Measurements from ENCODE around the gene SLC9A4. TPM values are rescaled to one million over a fixed set of nuclear protein-coding genes. Genes with fewer than 3 reads are reported as not detected.

SLC9A4 gene
- total and polyA plus RNA-seq, 9 of the 15 experiments (the other 6 are each of a cell fraction or from before 2014, with no cell fraction given), result 0.04 to 0.15 (median 0.04) TPM; not detected in 5

- no peaks in the 10 kb centered on the region for H3K79me2 ChIP-seq (ENCODE audit: control insufficient read depth, insufficient read depth, low read length)
- no peak overlapping the region for H3K4me3 ChIP-seq
- no peak for DNase-seq (ENCODE audit: extremely low read depth in 1 of 4, low spot score in 3 of 4)
- H4K20me1 ChIP-seq (replicated peaks; ENCODE audit: control insufficient read depth, insufficient read depth, low read length), result no peaks in the 10 kb centered on the region
- ChIA-PET POLR2A (interaction anchor here (0.6 kb wide), 1 partner anchor 125 kb away, joined by 3 read pairs; the partner anchor contains the start of gene IL1RL1), CTCF (ENCODE audit: low intra/inter-chr PET ratio) (no interaction called here)
- no peak for ATAC-seq
- H3K4me2 ChIP-seq (ENCODE audit: insufficient read depth, low read length), result no peak overlapping the region
- H3K4me1 ChIP-seq (replicated peaks in 1 of 2; ENCODE audit: control insufficient read depth in 2 of 2, insufficient read depth in 2 of 2, low read length in 2 of 2), result peaks cover 13 to 26% of the 10 kb centered on the region in 2 experiments; a peak in 4 of 5 replicates
- intact Hi-C loops (cut with micrococcal nuclease), result no loop called here
- H3K9me3 ChIP-seq (replicated peaks; ENCODE audit: control insufficient read depth, insufficient read depth, low read depth, low read length), result no peaks in the 10 kb centered on the region
- no peak overlapping the region for H3K9ac ChIP-seq (ENCODE audit: insufficient read depth in 1 of 2, low read depth in 2 of 2, low read length in 2 of 2)
- H3K27me3 ChIP-seq (ENCODE audit: control insufficient read depth in 2 of 2, insufficient read depth in 2 of 2, low read length in 2 of 2), result no peaks in the 10 kb centered on the region
- H3K9me1 ChIP-seq (ENCODE audit: control insufficient read depth, insufficient read depth, low read length), result no peaks in the 10 kb centered on the region
- no peaks in the 10 kb centered on the region for H3K36me3 ChIP-seq (ENCODE audit: control insufficient read depth, insufficient read depth, low read length)
- no peak overlapping the region for H2AFZ ChIP-seq (ENCODE audit: low read depth, low read length)
- FAIRE-seq, result no peak
- in situ Hi-C loops (cut with MboI), result no loop called here
- H3K27ac ChIP-seq (ENCODE audit: extremely low read depth, low read depth, low read length), result no peak overlapping the region
- no TSS peak for BruUV-seq (replicated peaks)
- 100% methylated on average over 2 of the region's 2 CpGs for WGBS (ENCODE audit: insufficient coverage, low coverage, missing lambda C conversion rate)
- no peak for TF ChIP-seq ZNF764 (CRISPR knock-in tag; IDR thresholded peaks at IDR 0.05; ENCODE audit: low read depth)
- no peak for TF ChIP-seq CEBPZ (IDR thresholded peaks at IDR 0.05; ENCODE audit: borderline replicate concordance, low read depth, low read length)
- no peak for TF ChIP-seq ELK1 (CRISPR knock-in tag; IDR thresholded peaks at IDR 0.05)
- TF ChIP-seq ZNF707 (CRISPR knock-in tag; conservative IDR thresholded peaks at IDR 0.05), result no peak
- TF ChIP-seq SLC30A9 (CRISPR knock-in tag; IDR thresholded peaks at IDR 0.05), result no peak
- TF ChIP-seq CUX1 (CRISPR knock-in tag; IDR thresholded peaks at IDR 0.05), result no peak
- no peak for TF ChIP-seq TAF9B (IDR thresholded peaks at IDR 0.05; ENCODE audit: partially characterized antibody)
- no peak for TF ChIP-seq EP400 (IDR thresholded peaks at IDR 0.05)
- no peak for TF ChIP-seq FOXP1 (CRISPR knock-in tag; IDR thresholded peaks at IDR 0.05)
- TF ChIP-seq TEAD1 (CRISPR knock-in tag; IDR thresholded peaks at IDR 0.05), result no peak
- no peak for TF ChIP-seq ZNF76 (CRISPR knock-in tag; IDR thresholded peaks at IDR 0.05; ENCODE audit: borderline replicate concordance)
- no peak for TF ChIP-seq FOXM1 (IDR thresholded peaks at IDR 0.05; ENCODE audit: low read depth)
- no peak for TF ChIP-seq FOXM1 (CRISPR knock-in tag; IDR thresholded peaks at IDR 0.05; ENCODE audit: low read depth)
- no peak for TF ChIP-seq ZNF175 (CRISPR knock-in tag; IDR thresholded peaks at IDR 0.05; ENCODE audit: low read depth)
Observed at GRCh38 chr2:102435741-102436140, 37.3 kb upstream of the SLC9A4 start.

Measured in K562 (cell line).